K562 (cell line): Measurements from ENCODE around the gene PLEKHA6. TPM values are rescaled to one million over a fixed set of nuclear protein-coding genes. Genes with fewer than 3 reads are reported as not detected.

Experiments
- ATAC-seq: fragments of 200-7000 bp; cut with Tn5 transposase; 3 replicates; pipeline ENCODE4 v1.9.1; 2020; ENCODE audit warnings: moderate library complexity
- BruUV-seq: library from RNA; stranded (reverse); fragments of 400-500 nt; replicated peaks from 2 replicates; lab custom pipeline; 2021; lab: Mats Ljungman, UMichigan
- CTCF ChIA-PET: fragments of 300-600 bp; formaldehyde crosslinking; extraction: SDS; loops from one replicate; lab custom pipeline; 2021; ENCODE audit warnings: low intra/inter-chr PET ratio; lab: Yijun Ruan, JAX
- POLR2A ChIA-PET: fragments of 300-600, 350-650 bp; sonication (Branson Sonifier 250); formaldehyde crosslinking; extraction: SDS; loops from one replicate; lab custom pipeline; 2021; ENCODE audit warnings: antibody characterized with exemption, inconsistent platforms; lab: Yijun Ruan, JAX
- DNase-seq, 4 experiments: peaks; one replicate each; pipeline versions ENCODE4 v3.0.0 to v3.0.0-alpha.2; 2011 to 2018; ENCODE audit warnings: low spot score in 3 of 4, mixed read lengths in 3 of 4; ENCODE audit errors: extremely low read depth in 1 of 4
- FAIRE-seq: peaks from 2 replicates; lab custom pipeline; 2011; peaks lifted over from hg19 to GRCh38; lab: Jason Lieb, UNC
- H2AFZ ChIP-seq: 2 replicates; pipeline ENCODE4 v1.6.0; 2011; ENCODE audit warnings: low read depth, low read length, control low read depth, inconsistent platforms
- H3K27ac ChIP-seq: fragments of 200-600 bp; 3 replicates; pipeline ENCODE4 v1.8.0; 2011; ENCODE audit warnings: low read depth, mild to moderate bottlenecking, control low read depth, inconsistent platforms, low read length, moderate library complexity, mixed read lengths; ENCODE audit errors: extremely low read depth
- H3K27me3 ChIP-seq, 2 experiments: fragments of 300-600 bp in 1 of 2; 2 replicates in 1 of 2; 3 replicates in 1 of 2; pipeline versions ENCODE4 v1.6.0 to v1.8.0; 2011; ENCODE audit warnings: inconsistent platforms in 2 of 2, low read length in 2 of 2, mild to moderate bottlenecking in 1 of 2, mixed read lengths in 1 of 2, moderate library complexity in 1 of 2; ENCODE audit not compliant: control insufficient read depth in 2 of 2, insufficient read depth in 2 of 2
- H3K36me3 ChIP-seq: fragments of 300-600 bp; 3 replicates; pipeline ENCODE4 v1.8.0; 2011; ENCODE audit warnings: mild to moderate bottlenecking, low read length, inconsistent platforms; ENCODE audit not compliant: control insufficient read depth, insufficient read depth
- H3K4me1 ChIP-seq, 2 experiments: fragments of 200-600 bp in 1 of 2; replicated peaks in 1 of 2; 2 replicates in 1 of 2; 3 replicates in 1 of 2; pipeline versions ENCODE4 v1.5.1 to v1.8.0; 2011; ENCODE audit warnings: inconsistent platforms in 2 of 2, low read length in 2 of 2, mild to moderate bottlenecking in 1 of 2, mixed read lengths in 1 of 2, moderate library complexity in 1 of 2; ENCODE audit not compliant: control insufficient read depth in 2 of 2, insufficient read depth in 2 of 2
- H3K4me2 ChIP-seq: 2 replicates; pipeline ENCODE4 v1.6.1; 2011; ENCODE audit warnings: low read length, control low read depth, inconsistent platforms, mixed read lengths; ENCODE audit not compliant: insufficient read depth
- H3K4me3 ChIP-seq: fragments of 200-600 bp; sonication (generic), shearing (Covaris generic); 2 replicates; pipeline ENCODE4 v1.5.1; 2016; ENCODE audit warnings: control low read depth, inconsistent platforms
- H3K79me2 ChIP-seq: fragments of 200-600 bp; 3 replicates; pipeline ENCODE4 v1.8.0; 2011; ENCODE audit warnings: low read length, inconsistent platforms; ENCODE audit not compliant: control insufficient read depth, insufficient read depth
- H3K9ac ChIP-seq, 2 experiments: 2 replicates each; pipeline versions ENCODE4 v1.6.0 to v1.6.1; 2011; ENCODE audit warnings: low read depth in 2 of 2, low read length in 2 of 2, control low read depth in 1 of 2, inconsistent platforms in 1 of 2, mild to moderate bottlenecking in 1 of 2, mixed read lengths in 1 of 2; ENCODE audit not compliant: insufficient read depth in 1 of 2
- H3K9me1 ChIP-seq: one replicate; pipeline ENCODE4 v1.6.0; 2011; ENCODE audit warnings: inconsistent platforms, mild to moderate bottlenecking, low read length, moderate library complexity; ENCODE audit not compliant: control insufficient read depth, insufficient read depth
- H3K9me3 ChIP-seq: replicated peaks from 2 replicates; pipeline ENCODE4 v1.5.1; 2011; ENCODE audit warnings: low read depth, low read length, inconsistent platforms; ENCODE audit not compliant: control insufficient read depth, insufficient read depth
- H4K20me1 ChIP-seq: replicated peaks from 2 replicates; pipeline ENCODE4 v1.6.1; 2011; ENCODE audit warnings: low read length, inconsistent platforms, mixed read lengths; ENCODE audit not compliant: control insufficient read depth, insufficient read depth
- ATF1 ChIP-seq, 2 experiments: fragments of 450-650 bp in 1 of 2; IDR thresholded peaks; 2 replicates each; pipeline ENCODE4 v1.6.1; 2016; ENCODE audit warnings: missing compliant biosample characterization in 1 of 2, missing genetic modification characterization in 1 of 2
- BDP1 ChIP-seq: IDR thresholded peaks from 3 replicates; pipeline ENCODE4 v1.6.1; 2011; ENCODE audit not compliant: insufficient read length, insufficient read depth
- BRF1 ChIP-seq: IDR thresholded peaks from 3 replicates; pipeline ENCODE4 v1.6.1; 2011; ENCODE audit warnings: borderline replicate concordance, mild to moderate bottlenecking; ENCODE audit not compliant: insufficient read length; ENCODE audit errors: extremely low read depth
- CREBBP ChIP-seq: IDR thresholded peaks from one replicate; pipeline ENCODE4 v1.6.1; 2012; ENCODE audit warnings: low read depth, mild to moderate bottlenecking, control low read depth, inconsistent platforms, low read length
- HINFP ChIP-seq: fragments of 450-650 bp; conservative IDR thresholded peaks from 2 replicates; pipeline ENCODE4 v1.6.1; 2016; ENCODE audit warnings: missing genetic modification characterization, low read depth, mild to moderate bottlenecking, control low read depth, missing compliant biosample characterization
- NCOA6 ChIP-seq: fragments of 450-650 bp; IDR thresholded peaks from 2 replicates; pipeline ENCODE4 v1.6.1; 2017; ENCODE audit warnings: mild to moderate bottlenecking
- PHF20 ChIP-seq: fragments of 450-650 bp; IDR thresholded peaks from 2 replicates; pipeline ENCODE4 v1.6.1; 2018; ENCODE audit not compliant: partially characterized antibody
- PTRF ChIP-seq: fragments of 450-650 bp; IDR thresholded peaks from 2 replicates; pipeline ENCODE4 v1.6.1; 2016; ENCODE audit warnings: mild to moderate bottlenecking, missing genetic modification characterization, missing compliant biosample characterization
- RBFOX2 ChIP-seq: fragments of 200-400 bp; formaldehyde crosslinking; IDR thresholded peaks from 2 replicates; pipeline ENCODE4 v1.6.1; 2017; ENCODE audit warnings: low read depth, mild to moderate bottlenecking, low read length, moderate library complexity
- SPI1 ChIP-seq: IDR thresholded peaks from 2 replicates; pipeline ENCODE4 v1.6.1; 2011; ENCODE audit warnings: low read depth, low read length, control low read depth, borderline replicate concordance
- TRIM24 ChIP-seq, 2 experiments: fragments of 450-650 bp; IDR thresholded peaks; 2 replicates each; pipeline ENCODE4 v1.6.1; 2016
- VEZF1 ChIP-seq: fragments of 200-800 bp; sonication (Bioruptor generic); IDR thresholded peaks from 2 replicates; pipeline ENCODE4 v1.6.1; 2017; ENCODE audit warnings: missing genetic modification characterization, missing compliant biosample characterization
- ZBTB8A ChIP-seq: fragments of 450-650 bp; IDR thresholded peaks from 2 replicates; pipeline ENCODE4 v1.6.1; 2018; ENCODE audit warnings: mild to moderate bottlenecking, moderate library complexity; ENCODE audit not compliant: partially characterized antibody
- ZNF217 ChIP-seq: sonication (generic); formaldehyde crosslinking; IDR thresholded peaks from 2 replicates; pipeline ENCODE4 v1.8.0; 2022; ENCODE audit warnings: mild to moderate bottlenecking, missing genetic modification reagents
- ZNF232 ChIP-seq: sonication (generic); formaldehyde crosslinking; IDR thresholded peaks from 2 replicates; pipeline ENCODE4 v1.8.0; 2022; ENCODE audit warnings: mild to moderate bottlenecking, missing genetic modification reagents
- ZNF644 ChIP-seq: fragments of 200-800 bp; sonication (Bioruptor generic); IDR thresholded peaks from 2 replicates; pipeline ENCODE4 v1.6.1; 2016; ENCODE audit warnings: low read depth, missing genetic modification characterization, missing compliant biosample characterization
- WGBS: fragments of 100-300 bp; shearing (Covaris generic); methylation state at CpG from one replicate; pipeline ENCODE4 v1.1.6; 2016; ENCODE audit warnings: low coverage, mixed read lengths; ENCODE audit not compliant: insufficient coverage; ENCODE audit errors: missing lambda C conversion rate; 5-methylcytosine and 5-hydroxymethylcytosine counted together
- in situ Hi-C: fragments of 300-500 bp; cut with MboI; formaldehyde crosslinking; loops from 4 replicates; pipeline ENCODE4 v1.15.0; 2018; ENCODE audit warnings: inconsistent platforms, mixed read lengths
- intact Hi-C: fragments of 100-400 bp; cut with micrococcal nuclease; formaldehyde crosslinking; loops from 2 replicates; pipeline ENCODE4 v1.14.2; 2022
- polyA plus RNA-seq, 8 experiments: library from polyadenylated mRNA; depleted of rRNA in 4 of 8; stranded (reverse) in 5 of 8; unstranded in 3 of 8; fragments of >200 nt; fragmentation: Nextera tagmentation in 2 of 8; fragmentation: Illumina TruSeq in 1 of 8; extraction: Ambion mirVana in 2 of 8; extraction: Trizol in 1 of 8; gene quantifications; 2 replicates each; pipeline versions ENCODE4 v1.2.1 to v1.2.3, GENCODE V29; 2011 to 2014; ENCODE audit warnings: inconsistent platforms in 1 of 8, missing spikeins in 1 of 8
- total RNA-seq, 7 experiments: library from RNA; depleted of rRNA in 6 of 7; stranded (reverse); fragments of >200 nt in 6 of 7; fragmentation: Illumina TruSeq in 2 of 7; extraction: Trizol in 2 of 7; gene quantifications; 2 replicates each; pipeline versions ENCODE4 v1.2.1 to v1.2.3, GENCODE V29; 2011 to 2021; ENCODE audit warnings: low replicate concordance in 1 of 7
- TF ChIP-seq, protein P1 (sequence below): fragments of 450-650 bp; formaldehyde crosslinking; IDR thresholded peaks from 2 replicates; pipeline ENCODE4 v1.4.0; 2022; ENCODE audit warnings: mild to moderate bottlenecking, moderate library complexity
- TF ChIP-seq, protein P2 (sequence below), 3 experiments: fragments of 200-800 bp in 1 of 3; sonication (Bioruptor generic) in 1 of 3; sonication (generic) in 1 of 3; formaldehyde crosslinking in 1 of 3; IDR thresholded peaks; 2 replicates each; pipeline versions ENCODE4 v1.6.1 to v1.8.0; 2016 to 2022; ENCODE audit warnings: mild to moderate bottlenecking in 2 of 3, missing compliant biosample characterization in 2 of 3, missing genetic modification characterization in 2 of 3, missing genetic modification reagents in 1 of 3

The PLEKHA6 gene
- total and polyA plus RNA-seq, 9 of the 15 experiments (the other 6 are each of a cell fraction or from before 2014, with no cell fraction given): under 0.01 to 0.33 (median 0.01) TPM; not detected in 4

DNA sequence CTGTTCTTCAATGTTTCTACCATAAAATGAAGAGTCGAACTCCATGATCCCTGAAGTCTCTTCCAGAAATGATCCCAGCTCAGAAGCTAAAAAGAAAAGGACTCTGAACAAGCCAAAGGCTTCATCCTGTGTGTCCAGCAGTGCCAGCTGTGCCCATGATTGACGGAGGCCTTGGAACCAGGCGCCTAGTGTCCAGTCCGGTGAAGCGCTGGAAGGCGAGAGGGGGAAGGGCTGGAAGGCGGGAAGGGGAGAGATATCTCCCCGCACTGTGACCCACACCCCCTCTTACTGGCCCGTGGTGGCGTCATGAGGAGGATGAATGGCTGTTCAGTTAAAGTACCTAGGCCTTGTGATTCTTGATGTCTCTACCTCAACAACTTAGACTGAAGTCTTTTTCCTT, 10.4 kb upstream of the PLEKHA6 start:
- no peak overlapping the region for H2AFZ ChIP-seq
- DNase-seq (peak in 1 of 4 experiments; percentile 38), ATAC-seq (peak; percentile 48), FAIRE-seq (no peak)
- no peak overlapping the region for H3K9ac ChIP-seq
- no peaks in the 10 kb centered on the region for H3K36me3 ChIP-seq
- no peaks in the 10 kb centered on the region for H3K79me2 ChIP-seq
- H3K9me3 ChIP-seq: no peaks in the 10 kb centered on the region
- no peak overlapping the region for H3K4me3 ChIP-seq
- in situ Hi-C loops (no loop called here), intact Hi-C loops (no loop called here)
- H3K4me1 ChIP-seq: no peaks in the 10 kb centered on the region
- H4K20me1 ChIP-seq: peaks cover 3% of the 10 kb centered on the region; the same call in 1 of the 2 replicates
- no peaks in the 10 kb centered on the region for H3K9me1 ChIP-seq
- no TSS peak for BruUV-seq
- WGBS: 2% methylated on average over 10 of the region's 10 CpGs
- H3K27ac ChIP-seq: no peak overlapping the region
- peaks cover 30 to 79% of the 10 kb centered on the region in 2 experiments for H3K27me3 ChIP-seq
- CTCF ChIA-PET: interaction anchor here (0.6 to 1.1 kb wide), 2 partner anchors 133 to 428 kb away, joined by 3 to 6 read pairs; no protein-coding TSS in a partner anchor
- POLR2A ChIA-PET: interaction anchor here (0.6 to 1.6 kb wide), 4 partner anchors 9 to 106 kb away, joined by 3 read pairs; no protein-coding TSS in a partner anchor
- H3K4me2 ChIP-seq: no peak overlapping the region
- TF ChIP-seq ZBTB8A (no peak), PTRF (tag) (no peak), BDP1 (no peak), ZNF644 (tag) (no peak), CREBBP (no peak), ATF1 (CRISPR knock-in tag; IDR thresholded peaks at IDR 0.05) (no peak), ATF1 (tag; IDR thresholded peaks at IDR 0.05) (no peak), NCOA6 (no peak), SPI1 (0 out of 2 replicates have a peak, but pooled peaks have one; percentile 9), VEZF1 (CRISPR knock-in tag) (peak; percentile 28; the same call in 1 of the 2 replicates), HINFP (tag) (no peak), ZNF232 (CRISPR knock-in tag) (no peak), BRF1 (no peak), ZNF217 (CRISPR knock-in tag) (no peak), RBFOX2 (no peak), TRIM24 (IDR thresholded peaks at IDR 0.05) (0 out of 4 replicates have a peak, but pooled peaks of 1 of the 2 experiments have one; percentile 23), PHF20 (no peak)
- TF ChIP-seq, protein P1, sequence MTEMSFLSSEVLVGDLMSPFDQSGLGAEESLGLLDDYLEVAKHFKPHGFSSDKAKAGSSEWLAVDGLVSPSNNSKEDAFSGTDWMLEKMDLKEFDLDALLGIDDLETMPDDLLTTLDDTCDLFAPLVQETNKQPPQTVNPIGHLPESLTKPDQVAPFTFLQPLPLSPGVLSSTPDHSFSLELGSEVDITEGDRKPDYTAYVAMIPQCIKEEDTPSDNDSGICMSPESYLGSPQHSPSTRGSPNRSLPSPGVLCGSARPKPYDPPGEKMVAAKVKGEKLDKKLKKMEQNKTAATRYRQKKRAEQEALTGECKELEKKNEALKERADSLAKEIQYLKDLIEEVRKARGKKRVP (CRISPR knock-in tag): no peak
- TF ChIP-seq, protein P2, sequence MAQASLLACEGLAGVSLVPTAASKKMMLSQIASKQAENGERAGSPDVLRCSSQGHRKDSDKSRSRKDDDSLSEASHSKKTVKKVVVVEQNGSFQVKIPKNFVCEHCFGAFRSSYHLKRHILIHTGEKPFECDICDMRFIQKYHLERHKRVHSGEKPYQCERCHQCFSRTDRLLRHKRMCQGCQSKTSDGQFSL (CRISPR knock-in tag; IDR thresholded peaks at IDR 0.05): no peak
- TF ChIP-seq, protein P2 (tag; IDR thresholded peaks at IDR 0.05): no peak
